GOT3 (cell line): ENCODE data around the gene RBM4.
"Not testable (repeated sequence)": the region's sequence is repeated elsewhere in the genome, so short reads cannot be mapped to it uniquely, and the experiment has no call there.

Source experiments
- DNase-seq: peaks from one replicate; lab custom pipeline; 2025; ENCODE audit warnings: mixed read lengths; lab: John Stamatoyannopoulos, UW

The RBM4 gene

DNA sequence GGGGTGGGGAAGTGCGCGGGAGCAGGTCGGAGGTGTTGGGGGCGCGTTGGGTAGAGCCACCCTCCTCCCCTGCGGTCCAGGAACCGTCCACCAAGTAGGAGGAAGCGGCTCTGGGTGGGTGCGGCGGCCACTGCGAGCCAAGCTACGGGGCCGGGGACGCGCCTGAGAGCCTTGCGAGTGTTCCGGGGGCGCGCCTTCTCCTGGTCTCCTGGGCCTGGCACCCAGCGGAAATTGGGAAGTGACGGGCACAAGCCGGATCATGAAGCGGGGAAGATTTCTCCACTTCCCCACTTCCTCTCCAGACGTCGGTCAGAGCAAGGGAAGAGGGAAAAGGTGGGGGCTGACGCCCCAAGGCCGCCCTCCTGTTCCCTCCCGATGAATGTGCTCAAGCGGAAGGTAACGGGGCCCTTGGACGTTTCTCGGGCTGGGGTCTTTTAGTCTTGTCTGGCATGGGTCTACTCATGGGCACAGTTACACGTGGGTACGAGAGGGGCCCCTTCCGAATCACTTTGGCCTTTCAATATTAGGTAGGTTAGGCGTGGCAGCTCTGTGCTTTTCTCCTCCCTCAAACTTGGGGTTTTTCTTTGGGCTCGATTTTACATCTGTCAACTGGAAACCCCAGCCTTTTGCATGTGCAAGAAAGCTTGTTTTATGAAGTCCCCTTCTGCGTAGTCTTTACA lies 21.2 kb upstream of the RBM4 start:
- DNase-seq = no peak

DNA sequence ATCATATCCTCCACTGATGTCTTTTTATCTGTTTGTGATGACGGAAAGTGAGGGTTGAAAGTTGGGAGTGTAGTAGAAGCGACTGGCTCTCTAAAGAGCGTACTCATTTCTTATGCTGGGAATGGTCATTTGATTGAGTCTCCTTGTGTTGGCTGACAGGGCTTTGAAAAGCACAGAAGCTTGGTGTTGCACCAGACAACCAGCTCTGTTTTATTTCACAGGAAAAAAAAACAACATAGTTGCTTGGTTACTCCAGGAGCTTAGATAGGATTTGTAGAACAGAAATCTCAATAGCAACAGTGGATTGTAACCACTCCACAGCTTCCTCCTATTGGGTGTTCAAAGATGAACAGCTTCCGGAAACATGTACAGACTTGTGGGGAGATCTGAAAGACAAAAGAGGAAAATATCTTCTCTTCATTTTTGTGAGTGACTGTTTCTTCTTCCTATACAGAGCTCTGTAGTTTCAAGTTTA lies 19.4 kb upstream of the RBM4 start:
- DNase-seq = no peak

DNA sequence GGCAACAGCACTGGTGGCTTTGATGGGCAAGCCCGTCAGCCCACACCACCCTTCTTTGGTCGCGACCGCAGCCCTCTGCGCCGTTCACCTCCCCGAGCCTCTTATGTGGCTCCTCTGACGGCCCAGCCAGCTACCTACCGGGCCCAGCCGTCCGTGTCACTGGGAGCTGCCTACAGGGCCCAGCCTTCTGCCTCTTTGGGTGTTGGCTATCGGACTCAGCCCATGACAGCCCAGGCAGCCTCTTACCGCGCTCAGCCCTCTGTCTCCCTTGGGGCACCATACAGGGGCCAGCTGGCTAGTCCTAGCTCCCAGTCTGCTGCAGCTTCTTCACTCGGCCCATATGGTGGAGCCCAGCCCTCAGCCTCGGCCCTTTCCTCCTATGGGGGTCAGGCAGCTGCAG lies 14.1 kb upstream of the RBM4 start:
- DNase-seq = no peak

DNA sequence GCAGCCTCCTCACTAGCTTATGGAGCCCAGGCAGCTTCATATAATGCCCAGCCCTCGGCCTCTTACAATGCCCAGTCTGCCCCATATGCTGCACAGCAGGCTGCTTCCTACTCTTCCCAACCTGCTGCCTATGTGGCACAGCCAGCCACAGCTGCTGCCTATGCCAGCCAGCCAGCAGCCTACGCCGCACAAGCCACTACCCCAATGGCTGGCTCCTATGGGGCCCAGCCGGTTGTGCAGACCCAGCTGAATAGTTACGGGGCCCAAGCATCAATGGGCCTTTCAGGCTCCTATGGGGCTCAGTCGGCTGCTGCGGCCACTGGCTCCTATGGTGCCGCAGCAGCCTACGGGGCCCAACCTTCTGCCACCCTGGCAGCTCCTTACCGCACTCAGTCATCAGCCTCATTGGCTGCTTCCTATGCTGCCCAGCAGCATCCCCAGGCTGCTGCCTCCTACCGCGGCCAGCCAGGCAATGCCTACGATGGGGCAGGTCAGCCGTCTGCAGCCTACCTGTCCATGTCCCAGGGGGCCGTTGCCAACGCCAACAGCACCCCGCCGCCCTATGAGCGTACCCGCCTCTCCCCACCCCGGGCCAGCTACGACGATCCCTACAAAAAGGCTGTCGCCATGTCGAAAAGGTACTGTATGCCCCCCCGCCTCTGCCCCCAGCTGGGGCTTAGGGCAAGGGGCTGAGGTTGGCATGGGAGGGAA lies 13.3 kb upstream of the RBM4 start:
- no peak for DNase-seq

DNA sequence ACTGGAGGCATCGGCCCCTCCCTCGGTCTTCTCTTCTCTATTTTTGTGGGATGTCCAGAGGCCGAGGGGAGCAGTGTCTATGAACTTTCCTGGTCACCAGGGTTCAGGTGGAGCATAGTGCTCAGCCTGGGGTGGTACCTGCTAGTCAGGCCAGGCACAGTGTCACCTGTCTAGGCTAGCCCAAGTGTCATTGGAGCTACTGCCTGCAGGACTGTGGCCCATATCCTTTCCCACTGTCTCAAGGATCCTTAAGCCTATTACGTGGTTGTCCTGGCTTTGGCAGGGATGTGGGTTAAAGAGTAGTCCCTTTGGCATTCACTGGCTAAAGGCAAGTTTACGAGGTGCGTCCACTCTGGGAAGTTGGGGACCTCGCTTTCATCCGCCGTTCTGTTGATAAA lies 12.8 kb upstream of the RBM4 start:
- no peak for DNase-seq

DNA sequence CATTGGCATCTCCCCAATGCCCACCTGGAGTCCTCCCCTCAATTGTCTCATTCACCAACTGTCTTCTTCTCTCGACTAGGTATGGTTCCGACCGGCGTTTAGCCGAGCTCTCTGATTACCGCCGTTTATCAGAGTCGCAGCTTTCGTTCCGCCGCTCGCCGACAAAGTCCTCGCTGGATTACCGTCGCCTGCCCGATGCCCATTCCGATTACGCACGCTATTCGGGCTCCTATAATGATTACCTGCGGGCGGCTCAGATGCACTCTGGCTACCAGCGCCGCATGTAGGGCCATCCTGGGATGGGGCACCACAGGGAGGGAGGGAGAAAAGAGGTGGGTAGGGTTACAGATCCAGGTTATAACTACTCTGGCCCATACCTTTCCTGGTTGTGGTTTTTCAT lies 12.1 kb upstream of the RBM4 start:
- DNase-seq = no peak

DNA sequence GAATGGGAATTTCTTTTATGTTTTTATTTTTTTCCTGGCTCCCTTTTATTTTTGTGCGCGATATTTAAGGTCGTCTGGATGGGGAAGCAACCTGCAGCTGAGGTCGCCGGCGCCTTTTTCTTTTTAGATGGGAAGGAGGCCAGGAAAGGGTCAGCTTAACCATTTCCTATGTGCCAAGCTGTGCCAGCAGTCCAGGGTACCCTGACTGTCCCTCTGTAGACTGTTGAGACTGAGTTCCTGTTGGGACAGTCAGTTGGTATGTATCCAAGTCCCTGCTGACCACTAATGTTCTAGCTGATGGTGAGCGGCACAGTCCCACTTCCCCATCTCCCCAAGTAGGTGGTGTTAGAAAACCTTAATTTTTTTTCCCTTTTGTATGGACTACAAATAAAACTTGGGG lies 11.6 kb upstream of the RBM4 start:
- no peak for DNase-seq

DNA sequence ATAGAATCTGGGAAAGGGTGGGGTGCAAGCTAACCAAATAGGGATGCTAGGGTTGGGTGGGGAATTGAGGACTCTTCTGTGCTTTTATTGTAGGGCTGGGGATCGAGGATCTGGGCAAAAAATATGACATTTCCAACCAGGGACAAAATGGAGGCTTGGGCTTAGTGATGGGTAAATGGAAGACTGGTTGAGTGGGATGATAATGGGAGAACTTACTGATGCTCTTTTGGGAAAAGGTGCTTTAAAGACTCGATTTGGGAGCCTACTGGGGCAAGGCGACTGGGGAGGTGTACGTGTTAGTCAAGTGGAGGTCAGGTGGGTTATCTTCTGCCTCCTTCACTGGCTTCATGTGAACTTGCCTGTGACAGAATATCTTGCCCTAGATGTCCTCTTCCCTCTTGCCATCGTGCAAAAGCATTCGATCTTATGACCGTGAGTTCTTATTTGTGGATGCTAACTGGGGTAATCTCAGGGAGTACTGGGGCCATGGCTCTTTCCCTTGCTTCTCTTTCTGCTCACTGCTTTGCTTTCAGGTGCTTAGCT lies 10.4 kb upstream of the RBM4 start:
- DNase-seq = no peak

DNA sequence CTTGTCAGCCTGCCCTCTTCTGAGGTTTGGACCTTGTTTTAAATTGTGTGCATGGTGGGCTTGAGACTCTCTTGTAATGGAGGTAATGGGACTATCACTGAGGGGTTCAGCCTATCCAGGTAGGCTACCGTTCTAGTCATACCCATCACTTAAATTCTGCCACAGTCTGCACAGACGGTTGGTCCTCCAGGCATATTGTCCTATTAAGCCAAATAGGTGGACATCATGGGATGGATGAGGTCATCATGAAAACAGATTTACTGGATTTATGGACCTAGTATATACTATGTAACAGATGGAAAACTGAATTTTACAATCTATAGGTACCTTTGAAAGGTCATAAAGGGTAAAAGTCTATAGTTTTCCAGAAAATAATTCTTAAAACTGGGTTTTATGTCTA lies 9.1 kb upstream of the RBM4 start:
- DNase-seq = no peak

DNA sequence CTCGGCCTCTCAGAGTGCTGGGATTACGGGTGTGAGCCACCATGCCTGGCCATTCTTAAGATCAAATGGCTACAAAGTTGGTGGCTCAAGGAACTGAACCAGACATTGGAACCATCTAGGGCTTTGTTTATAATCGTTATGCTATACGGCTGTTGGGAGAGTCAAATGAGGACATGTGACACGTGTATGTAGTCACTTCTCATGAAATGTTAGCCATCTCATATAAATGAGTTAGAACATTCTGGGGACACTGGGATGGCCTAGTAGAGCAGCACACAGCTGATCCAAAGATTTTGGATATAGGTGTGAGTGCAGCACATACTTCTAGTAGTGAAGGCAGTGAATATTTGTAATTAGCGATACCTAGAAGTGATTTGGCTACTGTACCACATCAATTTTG lies 6.6 kb upstream of the RBM4 start:
- DNase-seq = no peak

DNA sequence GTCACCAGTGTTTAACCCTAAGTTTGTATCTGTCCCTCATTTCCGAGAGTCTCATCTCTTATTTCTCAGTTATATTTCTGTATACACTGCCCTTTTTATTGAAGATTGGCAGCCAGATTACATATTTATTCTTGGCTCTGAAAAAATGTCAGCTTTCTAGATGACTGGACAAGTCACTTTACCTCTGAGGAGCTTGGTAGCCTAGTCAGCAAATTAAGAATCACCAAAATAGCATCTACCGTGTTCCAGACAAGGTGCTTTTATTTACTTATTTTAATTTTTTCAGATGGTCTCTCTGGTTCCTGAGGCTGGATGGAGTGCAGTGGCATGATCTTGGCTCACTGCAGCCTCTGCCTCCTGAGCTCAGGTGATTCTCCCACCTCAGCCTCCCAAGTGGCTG lies 5.6 kb upstream of the RBM4 start:
- DNase-seq = no peak

DNA sequence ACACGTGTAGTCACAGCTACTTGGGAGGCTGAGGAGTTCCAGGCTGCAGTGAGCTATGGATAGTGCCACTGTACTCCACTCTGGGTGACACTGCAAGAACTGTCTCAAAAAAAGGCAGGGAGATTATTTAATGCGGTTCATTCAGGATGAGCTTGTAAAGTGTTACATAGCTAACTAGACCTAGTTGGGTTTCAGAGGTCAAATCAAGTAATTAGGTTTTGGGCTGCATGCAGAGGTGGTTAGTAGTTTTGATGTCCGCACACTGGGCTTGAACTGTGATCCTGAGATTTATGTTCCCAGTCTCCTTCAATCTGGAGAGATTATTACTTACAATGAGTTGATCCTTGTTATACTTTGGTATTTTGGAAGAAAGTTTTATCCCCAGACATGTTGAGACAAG lies 2.1 kb upstream of the RBM4 start:
- no peak for DNase-seq

DNA sequence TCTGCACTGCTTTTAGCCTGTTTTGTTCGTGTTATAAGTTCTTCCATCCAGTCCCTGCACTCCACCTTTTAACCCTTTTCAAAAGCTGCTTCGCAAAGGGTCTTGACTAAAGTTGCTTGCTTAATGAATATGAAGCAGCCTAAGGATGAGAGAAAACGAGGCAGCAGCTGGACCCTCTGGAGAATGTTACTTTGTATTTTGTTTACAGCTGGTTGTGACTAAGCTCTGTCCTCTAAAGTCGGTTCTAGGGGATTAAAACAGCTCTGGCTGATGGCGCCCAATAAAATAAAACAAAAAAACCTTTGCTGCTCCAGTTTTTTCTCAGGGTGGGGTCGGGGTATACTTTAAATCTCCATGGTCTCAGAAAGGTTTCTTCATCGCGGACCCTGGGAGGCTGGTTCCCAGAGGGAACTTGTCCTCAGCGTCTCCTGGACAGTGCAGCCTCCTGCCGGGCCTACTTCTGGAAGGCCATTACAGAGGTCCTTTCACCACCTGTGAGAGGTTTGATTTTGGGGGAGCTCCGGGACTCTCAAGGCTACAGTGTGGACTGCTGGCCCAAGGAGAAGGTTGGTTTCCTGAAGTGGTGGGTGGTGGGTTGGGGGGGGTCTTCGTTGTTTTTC lies 836 bp upstream of the RBM4 start:
- DNase-seq = no peak

DNA sequence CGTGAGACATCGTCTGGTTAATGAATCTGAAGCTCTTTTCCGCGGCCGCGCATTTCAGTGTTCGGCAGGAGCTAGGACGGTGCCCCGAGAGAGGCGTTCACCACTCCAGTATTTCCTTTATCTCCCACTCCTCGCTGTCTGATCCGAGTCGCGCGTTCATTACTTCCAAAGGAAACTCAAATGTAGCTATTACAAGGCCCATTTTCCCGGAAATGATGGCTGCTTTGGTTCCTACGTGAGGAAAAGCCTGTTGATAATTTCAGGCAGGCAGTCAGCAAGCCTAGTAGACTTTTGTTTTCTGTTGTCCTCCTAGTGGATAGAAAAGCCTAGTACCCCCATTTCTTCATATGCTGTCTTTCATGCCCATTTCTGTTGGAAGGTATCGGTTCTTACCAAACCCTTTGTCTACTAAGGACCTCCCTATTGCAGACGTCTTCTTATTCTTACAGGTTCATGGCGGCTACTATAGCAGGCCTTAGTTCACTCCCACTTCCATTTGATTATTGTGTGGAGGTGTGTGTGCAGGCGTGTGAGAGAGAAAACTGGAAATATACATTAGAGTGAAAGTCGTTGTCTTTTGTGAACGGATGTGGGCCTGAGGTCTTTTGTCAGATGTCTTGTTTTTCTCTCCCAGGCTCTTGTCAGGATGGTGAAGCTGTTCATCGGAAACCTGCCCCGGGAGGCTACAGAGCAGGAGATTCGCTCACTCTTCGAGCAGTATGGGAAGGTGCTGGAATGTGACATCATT lies 737 bp downstream of the RBM4 start:
- DNase-seq = no peak

DNA sequence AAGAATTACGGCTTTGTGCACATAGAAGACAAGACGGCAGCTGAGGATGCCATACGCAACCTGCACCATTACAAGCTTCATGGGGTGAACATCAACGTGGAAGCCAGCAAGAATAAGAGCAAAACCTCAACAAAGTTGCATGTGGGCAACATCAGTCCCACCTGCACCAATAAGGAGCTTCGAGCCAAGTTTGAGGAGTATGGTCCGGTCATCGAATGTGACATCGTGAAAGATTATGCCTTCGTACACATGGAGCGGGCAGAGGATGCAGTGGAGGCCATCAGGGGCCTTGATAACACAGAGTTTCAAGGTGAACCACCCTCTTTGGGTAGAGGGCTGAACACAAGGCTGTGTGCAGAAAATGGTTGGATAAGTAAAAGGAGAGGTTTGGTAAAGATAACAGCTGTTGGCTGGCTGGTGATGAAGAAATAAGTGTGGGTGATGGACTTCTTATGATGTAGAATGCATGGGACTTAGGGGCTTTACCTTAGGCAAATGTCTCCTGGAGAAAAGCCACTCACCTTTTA lies 1.4 kb downstream of the RBM4 start:
- DNase-seq = not testable (repeated sequence)

DNA sequence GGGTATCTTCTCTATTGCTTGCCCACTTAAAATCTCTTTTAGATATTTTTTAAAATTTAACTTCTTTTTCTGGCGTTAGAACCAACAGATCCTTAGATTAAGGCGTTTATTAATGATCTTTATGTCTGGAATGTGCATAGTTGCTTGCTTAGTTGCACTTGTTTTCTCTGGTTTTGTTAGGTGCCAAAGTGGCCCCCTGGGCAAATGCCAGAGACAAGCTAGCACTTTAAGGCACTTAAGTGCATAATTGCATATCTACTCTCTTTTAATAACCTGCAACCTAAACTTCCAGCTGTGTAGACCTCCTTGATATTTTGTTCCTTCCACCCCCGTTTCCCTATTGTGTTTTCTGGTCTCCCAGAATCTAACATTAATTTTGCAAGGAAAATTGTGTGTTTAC lies 3.3 kb downstream of the RBM4 start:
- DNase-seq = no peak

DNA sequence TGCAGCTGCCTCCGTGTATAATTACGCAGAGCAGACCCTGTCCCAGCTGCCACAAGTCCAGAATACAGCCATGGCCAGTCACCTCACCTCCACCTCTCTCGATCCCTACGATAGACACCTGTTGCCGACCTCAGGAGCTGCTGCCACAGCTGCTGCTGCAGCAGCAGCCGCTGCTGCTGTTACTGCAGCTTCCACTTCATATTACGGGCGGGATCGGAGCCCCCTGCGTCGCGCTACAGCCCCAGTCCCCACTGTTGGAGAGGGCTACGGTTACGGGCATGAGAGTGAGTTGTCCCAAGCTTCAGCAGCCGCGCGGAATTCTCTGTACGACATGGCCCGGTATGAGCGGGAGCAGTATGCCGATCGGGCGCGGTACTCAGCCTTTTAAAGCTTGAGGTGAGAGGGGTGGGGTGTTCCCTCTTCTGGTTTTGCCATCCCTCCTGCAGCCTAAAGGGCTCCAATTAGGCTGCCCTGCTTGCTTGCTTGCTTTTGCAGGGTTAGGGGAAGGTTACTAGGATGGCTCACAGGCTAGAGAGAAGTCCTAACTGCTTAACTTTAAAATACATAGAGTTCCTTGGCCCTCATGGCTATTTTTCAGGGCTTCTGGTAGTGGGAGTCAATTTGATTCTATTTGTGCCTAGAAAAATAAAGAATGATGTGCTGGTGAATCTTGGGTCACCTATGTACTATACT lies 5.4 kb downstream of the RBM4 start:
- no peak for DNase-seq

DNA sequence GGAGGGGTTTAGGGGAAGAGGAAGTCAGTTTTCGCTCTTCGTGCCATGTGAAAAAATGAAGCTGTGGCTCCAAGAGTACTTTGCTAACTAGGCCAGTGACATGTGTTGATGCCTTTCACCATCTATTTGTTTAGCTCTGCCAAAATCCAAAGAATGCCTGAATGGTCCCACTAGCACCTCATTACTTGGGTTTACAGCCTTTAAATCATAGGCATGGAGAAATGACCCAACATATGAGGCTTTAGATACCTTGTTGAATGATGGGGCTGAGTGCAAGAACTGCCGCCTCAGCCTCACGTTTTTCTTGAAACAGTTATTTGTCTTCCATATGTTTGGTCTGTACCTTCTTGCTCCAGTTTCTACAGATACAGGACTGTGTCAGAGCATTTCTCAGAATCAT lies 8.3 kb downstream of the RBM4 start:
- DNase-seq = no peak

DNA sequence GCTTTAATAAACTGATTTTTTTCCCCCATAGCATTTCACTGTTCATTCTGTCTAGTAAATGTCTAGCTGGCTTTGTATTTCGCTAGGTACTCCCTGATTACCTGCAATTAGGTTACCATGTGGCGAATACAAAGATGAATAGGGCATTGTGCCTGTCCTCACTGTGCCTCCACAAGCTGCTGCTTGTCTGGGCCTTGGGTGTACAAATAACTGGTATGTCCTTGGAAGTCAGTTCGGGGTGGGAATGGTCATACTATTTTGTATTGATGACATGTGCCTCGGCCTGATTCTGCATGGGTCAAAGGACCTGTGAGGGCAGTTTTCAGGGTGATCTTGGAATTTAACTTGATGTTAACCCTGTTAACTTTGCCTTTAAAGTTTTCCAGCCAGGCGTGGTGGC lies 11.4 kb downstream of the RBM4 start:
- DNase-seq = no peak

DNA sequence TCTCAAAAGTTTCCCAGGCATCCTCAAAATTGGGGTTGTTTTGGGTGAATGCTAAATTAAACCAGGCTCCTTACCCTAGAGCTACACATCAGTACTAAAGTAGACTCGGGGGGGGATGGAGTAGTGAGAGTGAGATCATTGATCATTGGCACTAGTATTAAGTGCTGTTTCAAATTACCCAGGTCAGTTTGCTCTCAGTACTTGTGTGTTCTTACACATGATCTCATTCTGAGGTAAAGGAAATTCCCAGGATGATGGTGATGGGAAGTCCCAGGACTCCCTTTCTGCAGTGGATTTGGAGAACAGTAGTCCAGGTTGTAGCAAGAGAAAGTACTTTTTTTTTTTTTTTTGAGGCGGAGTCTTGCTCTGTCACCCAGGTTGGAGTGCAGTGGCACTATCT lies 12.5 kb downstream of the RBM4 start:
- no peak for DNase-seq

DNA sequence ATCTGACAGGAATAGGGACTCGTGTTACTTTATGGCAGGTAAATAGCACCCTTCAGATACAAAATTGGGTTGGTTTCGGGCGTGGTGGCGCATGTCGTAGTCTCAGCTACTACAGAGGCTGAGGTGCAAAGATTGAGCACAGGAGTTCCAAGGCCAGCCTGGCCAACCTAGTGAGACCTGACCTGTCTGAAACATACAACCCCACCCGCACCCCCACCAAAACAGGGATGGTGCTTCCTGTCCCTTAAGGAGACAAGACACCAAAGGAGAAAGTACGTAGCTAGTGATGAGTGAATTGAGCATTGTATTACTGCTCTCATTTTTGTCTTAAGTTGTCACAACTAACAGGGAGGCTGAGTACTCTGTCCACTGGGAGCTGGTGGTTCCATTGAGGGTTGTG lies 14.1 kb downstream of the RBM4 start:
- no peak for DNase-seq

DNA sequence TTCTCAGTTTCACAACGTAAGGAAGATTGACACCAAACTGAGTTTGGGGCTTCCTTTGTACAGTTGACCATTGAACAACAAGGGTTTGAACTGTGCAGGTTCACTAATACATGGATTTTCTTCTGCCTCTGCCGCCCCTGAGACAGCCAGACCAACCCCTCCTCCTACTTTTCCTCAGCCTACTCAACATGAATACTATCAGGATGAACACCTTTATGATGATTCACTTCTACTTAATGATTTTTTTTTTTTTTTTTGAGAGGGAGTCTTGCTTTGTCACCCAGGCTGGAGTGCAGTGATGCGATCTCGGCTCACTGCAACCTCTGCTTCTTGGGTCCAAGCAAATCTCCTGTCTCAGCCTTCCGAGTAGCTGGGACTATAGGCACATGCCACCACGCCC lies 14.6 kb downstream of the RBM4 start:
- no peak for DNase-seq
